ENCODE data around the gene IMPDH1.
A peak's percentile ranks its signal among the peaks of the same experiment; 100 is the strongest.

IMPDH1 gene

GRCh38 chr7:128420773-128421172 is 11.0 kb upstream of the IMPDH1 start:
- Histone ChIP-seq H3K9me3 (ENCODE audit: control insufficient read depth in 1 of 2, low read length in 2 of 2) (no peaks in the 10 kb centered on the region), H3K27ac (ENCODE audit: low read depth, low read length) (no peak overlapping the region), H3K36me3 (ENCODE audit: control insufficient read depth in 1 of 2, insufficient read depth in 2 of 2, low read length in 2 of 2) (no peaks in the 10 kb centered on the region), H3K9ac (ENCODE audit: low read depth in 1 of 2, low read length in 2 of 2) (no peak overlapping the region), H3K4me1 (ENCODE audit: control insufficient read depth in 1 of 2, insufficient read depth in 2 of 2, low read length in 2 of 2) (no peaks in the 10 kb centered on the region), H3K27me3 (ENCODE audit: control insufficient read depth in 1 of 2, insufficient read depth in 2 of 2, low read length in 2 of 2) (no peaks in the 10 kb centered on the region), H3K4me3 (ENCODE audit: low read depth in 1 of 2, low read length in 2 of 2) (no peak overlapping the region)

- Histone ChIP-seq H3K4me1 (ENCODE audit: control insufficient read depth in 1 of 2, insufficient read depth in 2 of 2, low read length in 2 of 2) (no peaks in the 10 kb centered on the region), H3K27ac (ENCODE audit: low read depth, low read length) (no peak overlapping the region), H3K4me3 (ENCODE audit: low read depth in 1 of 2, low read length in 2 of 2) (no peak overlapping the region), H3K9ac (ENCODE audit: low read depth in 1 of 2, low read length in 2 of 2) (no peak overlapping the region), H3K9me3 (ENCODE audit: control insufficient read depth in 1 of 2, low read length in 2 of 2) (no peaks in the 10 kb centered on the region), H3K36me3 (ENCODE audit: control insufficient read depth in 1 of 2, insufficient read depth in 2 of 2, low read length in 2 of 2) (no peaks in the 10 kb centered on the region), H3K27me3 (ENCODE audit: control insufficient read depth in 1 of 2, insufficient read depth in 2 of 2, low read length in 2 of 2) (no peaks in the 10 kb centered on the region)
Measured at GRCh38 chr7:128419257-128419656, 9.5 kb upstream of the IMPDH1 start.

- Histone ChIP-seq H3K27me3 (ENCODE audit: control insufficient read depth in 1 of 2, insufficient read depth in 2 of 2, low read length in 2 of 2) (no peaks in the 10 kb centered on the region), H3K9ac (ENCODE audit: low read depth in 1 of 2, low read length in 2 of 2) (no peak overlapping the region), H3K4me3 (ENCODE audit: low read depth in 1 of 2, low read length in 2 of 2) (no peak overlapping the region), H3K36me3 (ENCODE audit: control insufficient read depth in 1 of 2, insufficient read depth in 2 of 2, low read length in 2 of 2) (no peaks in the 10 kb centered on the region), H3K4me1 (ENCODE audit: control insufficient read depth in 1 of 2, insufficient read depth in 2 of 2, low read length in 2 of 2) (no peaks in the 10 kb centered on the region), H3K27ac (ENCODE audit: low read depth, low read length) (no peak overlapping the region), H3K9me3 (ENCODE audit: control insufficient read depth in 1 of 2, low read length in 2 of 2) (no peaks in the 10 kb centered on the region)
Measured at GRCh38 chr7:128417071-128417470, 7.3 kb upstream of the IMPDH1 start.

DNA sequence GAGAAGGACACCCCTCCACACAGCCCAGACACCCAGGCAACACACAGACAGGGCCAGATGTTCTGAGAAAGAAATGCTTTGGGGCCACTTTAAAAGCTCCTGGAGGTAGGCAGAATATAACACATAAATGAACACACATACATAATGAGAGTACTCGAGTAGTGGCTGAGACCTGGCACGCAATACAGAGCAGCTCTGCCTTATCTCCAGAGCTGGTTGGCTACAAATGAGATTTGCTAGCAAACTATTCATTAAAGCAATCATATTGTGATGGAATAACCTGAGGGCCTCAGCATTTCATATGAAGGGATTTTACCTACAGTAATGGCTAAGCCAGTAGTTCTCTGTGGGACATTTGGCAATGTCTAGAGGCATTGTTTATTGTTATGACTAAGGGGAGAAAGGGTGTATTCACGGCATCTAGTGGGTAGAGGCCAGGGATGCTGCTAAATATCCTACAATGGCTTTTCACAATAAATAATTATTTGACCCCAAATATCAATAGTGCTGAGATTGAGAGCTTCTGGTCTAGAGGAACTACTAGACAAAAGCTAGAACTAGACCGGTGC is 5.5 kb upstream of the IMPDH1 start:
- no peaks in the 10 kb centered on the region for H3K36me3 ChIP-seq (ENCODE audit: control insufficient read depth in 1 of 2, insufficient read depth in 2 of 2, low read length in 2 of 2)
- H3K27ac ChIP-seq (ENCODE audit: low read depth, low read length) = no peak overlapping the region

GRCh38 chr7:128410451-128410753 is 620 bp upstream of the IMPDH1 start:
- Histone ChIP-seq H3K36me3 (ENCODE audit: control insufficient read depth in 1 of 2, insufficient read depth in 2 of 2, low read length in 2 of 2) (no peaks in the 10 kb centered on the region), H3K27ac (ENCODE audit: low read depth, low read length) (peak overlapping the region; percentile 63), H3K4me1 (ENCODE audit: control insufficient read depth in 1 of 2, insufficient read depth in 2 of 2, low read length in 2 of 2) (peaks cover 18 to 24% of the 10 kb centered on the region in 2 donors), H3K4me3 (ENCODE audit: low read depth in 1 of 2, low read length in 2 of 2) (peak overlapping the region; percentile 81 to 93), H3K9ac (ENCODE audit: low read depth in 1 of 2, low read length in 2 of 2) (peak overlapping the region; percentile 70 to 77), H3K27me3 (ENCODE audit: control insufficient read depth in 1 of 2, insufficient read depth in 2 of 2, low read length in 2 of 2) (peaks cover 3 to 4% of the 10 kb centered on the region in 2 donors), H3K9me3 (ENCODE audit: control insufficient read depth in 1 of 2, low read length in 2 of 2) (no peaks in the 10 kb centered on the region)

More for the DNA sequence above, 5.5 kb upstream of the IMPDH1 start:
- peaks cover 3 to 6% of the 10 kb centered on the region in 2 donors for H3K4me1 ChIP-seq (ENCODE audit: control insufficient read depth in 1 of 2, insufficient read depth in 2 of 2, low read length in 2 of 2)
- H3K9me3 ChIP-seq (ENCODE audit: control insufficient read depth in 1 of 2, low read length in 2 of 2) = no peaks in the 10 kb centered on the region
- H3K27me3 ChIP-seq (ENCODE audit: control insufficient read depth in 1 of 2, insufficient read depth in 2 of 2, low read length in 2 of 2) = no peaks in the 10 kb centered on the region
- H3K9ac ChIP-seq (ENCODE audit: low read depth in 1 of 2, low read length in 2 of 2) = no peak overlapping the region
- no peak overlapping the region for H3K4me3 ChIP-seq (ENCODE audit: low read depth in 1 of 2, low read length in 2 of 2)

DNA sequence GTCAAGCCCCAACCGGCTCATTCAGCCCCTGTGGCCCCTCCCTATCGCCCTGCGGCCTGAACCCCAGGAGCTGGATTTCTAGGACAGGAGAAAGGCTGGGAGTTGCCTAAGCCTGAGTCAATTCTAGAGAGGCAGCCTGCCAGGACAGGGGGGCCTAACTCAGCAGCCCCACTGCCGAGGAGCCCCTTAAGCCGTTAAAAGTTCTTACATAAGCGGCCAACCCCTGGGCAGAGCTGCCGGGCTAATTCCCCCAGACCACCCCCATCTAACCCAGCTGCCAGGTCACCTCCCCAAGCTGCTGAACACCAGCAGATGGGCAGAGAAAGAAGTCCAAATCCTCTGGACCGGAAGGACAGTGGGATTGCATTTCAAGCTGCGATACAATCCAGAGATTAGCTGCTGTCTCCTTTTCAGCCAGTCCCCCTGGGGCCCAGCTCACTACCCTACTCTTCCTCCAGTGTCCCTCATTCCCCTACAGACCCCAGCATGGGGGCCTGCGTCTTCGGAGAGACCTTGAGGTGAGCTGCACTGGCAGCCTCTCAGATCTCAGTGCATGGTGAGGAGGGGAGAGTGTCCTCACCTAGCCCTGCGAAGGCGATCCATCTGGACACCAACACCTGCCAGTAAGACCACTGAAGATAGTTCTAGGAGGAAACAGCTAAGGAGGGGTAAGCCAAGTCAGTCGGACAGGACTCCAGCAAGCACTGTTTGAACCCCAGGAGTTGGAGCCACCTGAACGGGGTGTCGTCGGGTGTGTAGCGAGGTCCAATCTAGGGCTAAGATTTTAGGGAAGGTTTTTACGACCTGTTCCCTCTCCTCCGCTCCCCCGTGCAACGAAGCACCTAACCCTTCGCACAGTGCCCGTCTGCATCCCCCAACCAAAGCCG is 830 bp downstream of the IMPDH1 start:
- H3K27me3 ChIP-seq (ENCODE audit: control insufficient read depth in 1 of 2, insufficient read depth in 2 of 2, low read length in 2 of 2) = peaks cover 3 to 4% of the 10 kb centered on the region in 2 donors
- no peaks in the 10 kb centered on the region for H3K36me3 ChIP-seq (ENCODE audit: control insufficient read depth in 1 of 2, insufficient read depth in 2 of 2, low read length in 2 of 2)
- H3K9ac ChIP-seq (ENCODE audit: low read depth in 1 of 2, low read length in 2 of 2) = peak overlapping the region; percentile 68 to 84
- peak overlapping the region; percentile 81 to 93 for H3K4me3 ChIP-seq (ENCODE audit: low read depth in 1 of 2, low read length in 2 of 2)
- peak overlapping the region; percentile 11 for H3K27ac ChIP-seq (ENCODE audit: low read depth, low read length)
- H3K9me3 ChIP-seq (ENCODE audit: control insufficient read depth in 1 of 2, low read length in 2 of 2) = no peaks in the 10 kb centered on the region
- peaks cover 23 to 39% of the 10 kb centered on the region in 2 donors for H3K4me1 ChIP-seq (ENCODE audit: control insufficient read depth in 1 of 2, insufficient read depth in 2 of 2, low read length in 2 of 2)

- Histone ChIP-seq H3K27ac (ENCODE audit: low read depth, low read length) (no peak overlapping the region), H3K27me3 (ENCODE audit: control insufficient read depth in 1 of 2, insufficient read depth in 2 of 2, low read length in 2 of 2) (peaks cover 3 to 4% of the 10 kb centered on the region in 2 donors), H3K9ac (ENCODE audit: low read depth in 1 of 2, low read length in 2 of 2) (peak overlapping the region in 1 of 2 donors; percentile 47), H3K4me3 (ENCODE audit: low read depth in 1 of 2, low read length in 2 of 2) (peak overlapping the region; percentile 6 to 16), H3K4me1 (ENCODE audit: control insufficient read depth in 1 of 2, insufficient read depth in 2 of 2, low read length in 2 of 2) (peaks cover 23 to 39% of the 10 kb centered on the region in 2 donors), H3K36me3 (ENCODE audit: control insufficient read depth in 1 of 2, insufficient read depth in 2 of 2, low read length in 2 of 2) (peaks cover 0 to under 1% of the 10 kb centered on the region in 2 donors), H3K9me3 (ENCODE audit: control insufficient read depth in 1 of 2, low read length in 2 of 2) (no peaks in the 10 kb centered on the region)
Measured at GRCh38 chr7:128407751-128408708, 1.8 kb downstream of the IMPDH1 start.

GRCh38 chr7:128407233-128407589 is 2.6 kb downstream of the IMPDH1 start:
- peaks cover 23 to 39% of the 10 kb centered on the region in 2 donors for H3K4me1 ChIP-seq (ENCODE audit: control insufficient read depth in 1 of 2, insufficient read depth in 2 of 2, low read length in 2 of 2)
- H3K9me3 ChIP-seq (ENCODE audit: control insufficient read depth in 1 of 2, low read length in 2 of 2) = no peaks in the 10 kb centered on the region
- H3K4me3 ChIP-seq (ENCODE audit: low read depth in 1 of 2, low read length in 2 of 2) = no peak overlapping the region
- no peak overlapping the region for H3K27ac ChIP-seq (ENCODE audit: low read depth, low read length)
- H3K27me3 ChIP-seq (ENCODE audit: control insufficient read depth in 1 of 2, insufficient read depth in 2 of 2, low read length in 2 of 2) = peaks cover 3 to 4% of the 10 kb centered on the region in 2 donors
- no peak overlapping the region for H3K9ac ChIP-seq (ENCODE audit: low read depth in 1 of 2, low read length in 2 of 2)
- peaks cover 0 to 5% of the 10 kb centered on the region in 2 donors for H3K36me3 ChIP-seq (ENCODE audit: control insufficient read depth in 1 of 2, insufficient read depth in 2 of 2, low read length in 2 of 2)

DNA sequence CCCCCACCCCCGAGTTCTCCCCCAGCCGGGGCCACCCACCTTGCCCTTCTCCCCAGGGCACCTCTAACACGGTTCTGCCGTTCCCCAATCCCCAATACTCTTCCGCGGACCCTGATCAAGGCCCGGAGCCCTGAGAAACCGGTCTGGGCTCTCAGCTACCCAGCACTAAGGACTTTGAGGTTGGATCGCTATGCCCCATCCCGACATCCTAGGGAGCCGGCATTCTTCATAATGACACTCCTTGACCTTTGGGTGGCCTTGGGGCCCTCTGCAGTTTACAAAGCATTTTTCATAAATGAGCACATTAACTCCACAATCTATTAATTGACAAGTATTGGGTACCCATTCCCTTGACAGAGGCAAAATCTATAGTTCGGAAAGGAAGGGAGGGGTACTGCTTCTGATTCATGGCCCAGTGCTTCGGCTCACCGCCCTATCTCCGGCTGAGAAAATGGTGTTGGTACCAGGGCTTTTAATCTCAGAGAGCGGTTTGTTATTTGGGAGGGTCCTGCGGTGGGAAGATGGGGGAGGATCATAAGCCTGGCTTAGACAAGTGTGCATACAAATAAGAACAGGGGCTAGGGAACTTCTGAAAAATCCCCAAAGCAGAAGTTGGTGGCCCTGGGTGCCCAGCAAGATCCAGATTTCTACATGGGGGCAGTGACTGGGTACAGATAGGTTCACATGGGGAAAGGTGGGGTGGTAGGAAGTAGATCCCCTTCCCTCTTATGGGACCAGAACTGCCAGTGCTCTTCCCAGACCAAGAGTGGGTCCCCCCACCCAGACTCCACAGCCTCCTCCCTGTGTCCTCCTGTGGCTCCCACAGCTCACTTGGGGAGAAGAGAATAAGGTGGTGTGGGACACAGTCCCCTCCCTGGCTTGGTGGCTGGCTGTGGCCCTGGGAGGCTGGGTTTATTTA is 3.2 kb downstream of the IMPDH1 start:
- Histone ChIP-seq H3K27me3 (ENCODE audit: control insufficient read depth in 1 of 2, insufficient read depth in 2 of 2, low read length in 2 of 2) (peaks cover 3 to 4% of the 10 kb centered on the region in 2 donors), H3K27ac (ENCODE audit: low read depth, low read length) (no peak overlapping the region), H3K4me1 (ENCODE audit: control insufficient read depth in 1 of 2, insufficient read depth in 2 of 2, low read length in 2 of 2) (peaks cover 23 to 39% of the 10 kb centered on the region in 2 donors), H3K36me3 (ENCODE audit: control insufficient read depth in 1 of 2, insufficient read depth in 2 of 2, low read length in 2 of 2) (peaks cover 0 to 5% of the 10 kb centered on the region in 2 donors), H3K4me3 (ENCODE audit: low read depth in 1 of 2, low read length in 2 of 2) (peak overlapping the region in 1 of 2 donors; percentile 15), H3K9ac (ENCODE audit: low read depth in 1 of 2, low read length in 2 of 2) (no peak overlapping the region), H3K9me3 (ENCODE audit: control insufficient read depth in 1 of 2, low read length in 2 of 2) (no peaks in the 10 kb centered on the region)
